ENCODE data around the gene DPM3. TPM values are rescaled to one million over a fixed set of nuclear protein-coding genes. Genes with fewer than 3 reads are reported as not detected.

Gene DPM3
- total RNA-seq, 3 donors from 2014 or later (not counting 1 experiment from before 2014, with no cell fraction given) = 26.8 to 45.7 (median 41.5) TPM

GRCh38 chr1:155117610-155118009 is 22.7 kb downstream of the DPM3 start:
- no peaks in the 10 kb centered on the region for H3K4me1 ChIP-seq (ENCODE audit: control insufficient read depth, insufficient read depth, low read length)
- H3K9me3 Mint-ChIP-seq = no peaks in the 10 kb centered on the region
- no peaks in the 10 kb centered on the region for H3K4me1 Mint-ChIP-seq
- intact Hi-C loops (cut with micrococcal nuclease) = no loop called here
- H3K36me3 Mint-ChIP-seq = no peaks in the 10 kb centered on the region
- no peak for TF ChIP-seq CTCF (IDR thresholded peaks at IDR 0.05)
- DNase-seq (no peak), ATAC-seq (no peak)
- H3K27ac Mint-ChIP-seq = no peak overlapping the region
- H3K9me3 ChIP-seq (ENCODE audit: control insufficient read depth, insufficient read depth, low read length) = no peaks in the 10 kb centered on the region
- H3K27me3 Mint-ChIP-seq (ENCODE audit: low read depth in 2 of 2) = peaks cover 0 to 9% of the 10 kb centered on the region in 2 donors
- H3K27me3 ChIP-seq (ENCODE audit: control insufficient read depth, insufficient read depth, low read length) = no peaks in the 10 kb centered on the region
- 87% methylated on average over 4 of the region's 4 CpGs for WGBS (ENCODE audit: insufficient coverage)
- H3K27ac ChIP-seq (ENCODE audit: low read length) = no peak overlapping the region
- no peaks in the 10 kb centered on the region for H3K36me3 ChIP-seq (ENCODE audit: control insufficient read depth, insufficient read depth, low read length)
- H3K4me3 ChIP-seq (ENCODE audit: low read length) = no peak overlapping the region
- no peak overlapping the region for H3K4me3 Mint-ChIP-seq

- no peaks in the 10 kb centered on the region for H3K36me3 Mint-ChIP-seq
- 70% methylated on average over 5 of the region's 5 CpGs for WGBS (ENCODE audit: insufficient coverage)
- Histone ChIP-seq H3K4me1 (ENCODE audit: control insufficient read depth, insufficient read depth, low read length) (no peaks in the 10 kb centered on the region), H3K27me3 (ENCODE audit: control insufficient read depth, insufficient read depth, low read length) (no peaks in the 10 kb centered on the region), H3K4me3 (ENCODE audit: low read length) (no peak overlapping the region), H3K27ac (ENCODE audit: low read length) (no peak overlapping the region), H3K9me3 (ENCODE audit: control insufficient read depth, insufficient read depth, low read length) (no peaks in the 10 kb centered on the region), H3K36me3 (ENCODE audit: control insufficient read depth, insufficient read depth, low read length) (no peaks in the 10 kb centered on the region)
- no peaks in the 10 kb centered on the region for H3K4me1 Mint-ChIP-seq
- ATAC-seq (no peak), DNase-seq (no peak)
- no peak overlapping the region for H3K27ac Mint-ChIP-seq
- no peaks in the 10 kb centered on the region for H3K9me3 Mint-ChIP-seq
- H3K4me3 Mint-ChIP-seq = no peak overlapping the region
- peaks cover 0 to 7% of the 10 kb centered on the region in 2 donors for H3K27me3 Mint-ChIP-seq (ENCODE audit: low read depth in 2 of 2)
- TF ChIP-seq CTCF (IDR thresholded peaks at IDR 0.05) = no peak
- intact Hi-C loops (cut with micrococcal nuclease) = no loop called here
Observed at GRCh38 chr1:155116113-155116764, 24.1 kb downstream of the DPM3 start.

- no peaks in the 10 kb centered on the region for H3K36me3 ChIP-seq (ENCODE audit: control insufficient read depth, insufficient read depth, low read length)
- Mint-ChIP-seq H3K27me3 (ENCODE audit: low read depth in 2 of 2) (peaks cover 0 to 11% of the 10 kb centered on the region in 2 donors), H3K9me3 (no peaks in the 10 kb centered on the region), H3K4me3 (no peak overlapping the region), H3K27ac (no peak overlapping the region), H3K36me3 (no peaks in the 10 kb centered on the region), H3K4me1 (no peaks in the 10 kb centered on the region)
- no peak for TF ChIP-seq CTCF (IDR thresholded peaks at IDR 0.05)
- no peaks in the 10 kb centered on the region for H3K9me3 ChIP-seq (ENCODE audit: control insufficient read depth, insufficient read depth, low read length)
- intact Hi-C loops (cut with micrococcal nuclease) = no loop called here
- no peak overlapping the region for H3K27ac ChIP-seq (ENCODE audit: low read length)
- DNase-seq = no peak
- WGBS (ENCODE audit: insufficient coverage) = 96% methylated on average over 4 of the region's 5 CpGs
- no peaks in the 10 kb centered on the region for H3K27me3 ChIP-seq (ENCODE audit: control insufficient read depth, insufficient read depth, low read length)
- ATAC-seq = no peak
- no peaks in the 10 kb centered on the region for H3K4me1 ChIP-seq (ENCODE audit: control insufficient read depth, insufficient read depth, low read length)
- no peak overlapping the region for H3K4me3 ChIP-seq (ENCODE audit: low read length)
Observed at GRCh38 chr1:155113450-155113980, 26.8 kb downstream of the DPM3 start.

GRCh38 chr1:155110826-155111225 is 29.5 kb downstream of the DPM3 start:
- Mint-ChIP-seq H3K4me1 (no peaks in the 10 kb centered on the region), H3K27me3 (ENCODE audit: low read depth in 2 of 2) (peaks cover 0 to 5% of the 10 kb centered on the region in 2 donors), H3K4me3 (no peak overlapping the region), H3K36me3 (no peaks in the 10 kb centered on the region), H3K27ac (no peak overlapping the region), H3K9me3 (no peaks in the 10 kb centered on the region)
- 29% methylated on average over 7 of the region's 8 CpGs for WGBS (ENCODE audit: insufficient coverage)
- DNase-seq (no peak), ATAC-seq (no peak)
- Histone ChIP-seq H3K27me3 (ENCODE audit: control insufficient read depth, insufficient read depth, low read length) (no peaks in the 10 kb centered on the region), H3K9me3 (ENCODE audit: control insufficient read depth, insufficient read depth, low read length) (no peaks in the 10 kb centered on the region), H3K27ac (ENCODE audit: low read length) (no peak overlapping the region), H3K36me3 (ENCODE audit: control insufficient read depth, insufficient read depth, low read length) (no peaks in the 10 kb centered on the region), H3K4me1 (ENCODE audit: control insufficient read depth, insufficient read depth, low read length) (no peaks in the 10 kb centered on the region), H3K4me3 (ENCODE audit: low read length) (no peak overlapping the region)
- intact Hi-C loops (cut with micrococcal nuclease) = no loop called here
- no peak for TF ChIP-seq CTCF (IDR thresholded peaks at IDR 0.05)
